K562 (cell line): Measurements from ENCODE around the gene OTOP3. TPM values are rescaled to one million over a fixed set of nuclear protein-coding genes. Genes with fewer than 3 reads are reported as not detected.

Experiments
- BRCA1 ChIP-seq, 2 experiments: fragments of 450-650 bp in 1 of 2; sonication (generic) in 1 of 2; formaldehyde crosslinking in 1 of 2; IDR thresholded peaks; 2 replicates each; pipeline versions ENCODE4 v1.5.0 to v1.6.1; 2017 to 2020; ENCODE audit warnings: mild to moderate bottlenecking in 1 of 2, missing genetic modification reagents in 1 of 2
- DPF2 ChIP-seq: fragments of 450-650 bp; IDR thresholded peaks from 2 replicates; pipeline ENCODE4 v1.6.1; 2016
- FOXM1 ChIP-seq, 2 experiments: fragments of 450-650 bp in 1 of 2; sonication (generic) in 1 of 2; formaldehyde crosslinking in 1 of 2; IDR thresholded peaks; 2 replicates each; pipeline versions ENCODE4 v1.6.1 to v1.9.0; 2017 to 2022; ENCODE audit warnings: low read depth in 2 of 2, mild to moderate bottlenecking in 2 of 2, missing genetic modification reagents in 1 of 2, moderate library complexity in 1 of 2
- RAD21 ChIP-seq, 2 experiments: fragments of 250-450 bp in 1 of 2; fragments of 450-650 bp in 1 of 2; sonication (Bioruptor Pico) in 1 of 2; formaldehyde crosslinking in 1 of 2; IDR thresholded peaks in 1 of 2; conservative IDR thresholded peaks in 1 of 2; 2 replicates each; pipeline versions ENCODE4 v1.4.0 to v1.8.0; 2020 to 2022; ENCODE audit warnings: mild to moderate bottlenecking in 2 of 2, moderate library complexity in 1 of 2
- XRCC5 ChIP-seq: fragments of 200-400 bp; formaldehyde crosslinking; IDR thresholded peaks from 2 replicates; pipeline ENCODE4 v1.6.1; 2017; ENCODE audit warnings: low read depth, mild to moderate bottlenecking, low read length
- polyA plus RNA-seq, 8 experiments: library from polyadenylated mRNA; depleted of rRNA in 4 of 8; stranded (reverse) in 5 of 8; unstranded in 3 of 8; fragments of >200 nt; fragmentation: Nextera tagmentation in 2 of 8; fragmentation: Illumina TruSeq in 1 of 8; extraction: Ambion mirVana in 2 of 8; extraction: Trizol in 1 of 8; gene quantifications; 2 replicates each; pipeline versions ENCODE4 v1.2.1 to v1.2.3, GENCODE V29; 2011 to 2014; ENCODE audit warnings: inconsistent platforms in 1 of 8, missing spikeins in 1 of 8
- total RNA-seq, 7 experiments: library from RNA; depleted of rRNA in 6 of 7; stranded (reverse); fragments of >200 nt in 6 of 7; fragmentation: Illumina TruSeq in 2 of 7; extraction: Trizol in 2 of 7; gene quantifications; 2 replicates each; pipeline versions ENCODE4 v1.2.1 to v1.2.3, GENCODE V29; 2011 to 2021; ENCODE audit warnings: low replicate concordance in 1 of 7
- TF ChIP-seq, protein P1 (sequence below), 2 experiments: fragments of 450-650 bp in 1 of 2; IDR thresholded peaks; 2 replicates each; pipeline ENCODE4 v1.6.1; 2011 to 2017; ENCODE audit warnings: low read depth in 2 of 2, antibody characterized with exemption in 1 of 2, borderline replicate concordance in 1 of 2, low read length in 1 of 2, mild to moderate bottlenecking in 1 of 2, mixed read lengths in 1 of 2; ENCODE audit not compliant: control insufficient read depth in 1 of 2
- TF ChIP-seq, protein P2 (sequence below): fragments of 450-650 bp; IDR thresholded peaks from 2 replicates; pipeline ENCODE4 v1.6.1; 2016; ENCODE audit warnings: mild to moderate bottlenecking, moderate library complexity
- TF ChIP-seq, protein P3 (sequence below): fragments of 250-450 bp; sonication (Bioruptor Pico); IDR thresholded peaks from 2 replicates; pipeline ENCODE4 v1.4.0; 2020

The OTOP3 gene
- total and polyA plus RNA-seq, 9 of the 15 experiments (the other 6 are each of a cell fraction or from before 2014, with no cell fraction given), result not detected

DNA sequence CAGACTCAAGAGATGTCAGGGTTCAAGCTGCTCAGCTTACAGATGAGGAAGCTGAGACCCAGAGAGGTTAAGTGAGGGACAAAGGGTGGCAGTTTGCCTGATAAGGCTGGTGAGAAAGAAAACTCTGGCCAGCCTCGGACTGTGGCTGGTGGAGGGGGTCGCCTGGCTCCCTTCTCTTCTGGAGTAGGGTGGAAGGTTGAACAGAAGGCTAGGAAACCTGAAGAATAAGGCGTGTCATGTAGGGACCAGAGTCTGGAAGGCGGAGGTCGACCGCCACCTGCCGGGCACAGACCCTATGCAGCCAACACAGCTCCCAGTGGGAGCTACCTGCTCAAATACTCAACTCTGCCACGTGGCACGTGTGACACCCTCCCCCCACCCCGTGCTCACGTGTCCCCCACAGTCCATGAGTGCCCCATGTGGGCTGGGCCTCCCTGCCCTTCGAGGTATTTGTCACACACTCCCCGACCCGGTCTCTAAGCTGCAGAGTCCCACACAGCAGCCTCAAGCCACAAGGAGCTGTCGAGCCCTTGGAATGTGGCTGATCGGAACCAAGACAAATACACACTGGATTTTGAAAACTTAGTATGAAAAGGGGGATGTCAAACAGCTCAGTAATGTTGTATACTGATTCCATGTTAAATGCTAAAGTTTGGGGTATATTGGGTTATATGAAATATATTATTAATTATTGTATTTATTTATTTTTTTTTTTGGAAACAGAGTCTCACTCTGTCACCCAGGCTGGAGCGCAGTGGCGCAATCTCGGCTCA, 25.1 kb downstream of the OTOP3 start (continued):
- TF ChIP-seq, protein P1, sequence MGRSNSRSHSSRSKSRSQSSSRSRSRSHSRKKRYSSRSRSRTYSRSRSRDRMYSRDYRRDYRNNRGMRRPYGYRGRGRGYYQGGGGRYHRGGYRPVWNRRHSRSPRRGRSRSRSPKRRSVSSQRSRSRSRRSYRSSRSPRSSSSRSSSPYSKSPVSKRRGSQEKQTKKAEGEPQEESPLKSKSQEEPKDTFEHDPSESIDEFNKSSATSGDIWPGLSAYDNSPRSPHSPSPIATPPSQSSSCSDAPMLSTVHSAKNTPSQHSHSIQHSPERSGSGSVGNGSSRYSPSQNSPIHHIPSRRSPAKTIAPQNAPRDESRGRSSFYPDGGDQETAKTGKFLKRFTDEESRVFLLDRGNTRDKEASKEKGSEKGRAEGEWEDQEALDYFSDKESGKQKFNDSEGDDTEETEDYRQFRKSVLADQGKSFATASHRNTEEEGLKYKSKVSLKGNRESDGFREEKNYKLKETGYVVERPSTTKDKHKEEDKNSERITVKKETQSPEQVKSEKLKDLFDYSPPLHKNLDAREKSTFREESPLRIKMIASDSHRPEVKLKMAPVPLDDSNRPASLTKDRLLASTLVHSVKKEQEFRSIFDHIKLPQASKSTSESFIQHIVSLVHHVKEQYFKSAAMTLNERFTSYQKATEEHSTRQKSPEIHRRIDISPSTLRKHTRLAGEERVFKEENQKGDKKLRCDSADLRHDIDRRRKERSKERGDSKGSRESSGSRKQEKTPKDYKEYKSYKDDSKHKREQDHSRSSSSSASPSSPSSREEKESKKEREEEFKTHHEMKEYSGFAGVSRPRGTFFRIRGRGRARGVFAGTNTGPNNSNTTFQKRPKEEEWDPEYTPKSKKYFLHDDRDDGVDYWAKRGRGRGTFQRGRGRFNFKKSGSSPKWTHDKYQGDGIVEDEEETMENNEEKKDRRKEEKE (IDR thresholded peaks at IDR 0.05; ENCODE audit: borderline replicate concordance in 1 of 2, control insufficient read depth in 1 of 2, low read depth in 2 of 2, low read length in 1 of 2), result peak in 1 of 2 experiments; percentile 70; a peak in 1 of 4 replicates
- TF ChIP-seq, protein P2, sequence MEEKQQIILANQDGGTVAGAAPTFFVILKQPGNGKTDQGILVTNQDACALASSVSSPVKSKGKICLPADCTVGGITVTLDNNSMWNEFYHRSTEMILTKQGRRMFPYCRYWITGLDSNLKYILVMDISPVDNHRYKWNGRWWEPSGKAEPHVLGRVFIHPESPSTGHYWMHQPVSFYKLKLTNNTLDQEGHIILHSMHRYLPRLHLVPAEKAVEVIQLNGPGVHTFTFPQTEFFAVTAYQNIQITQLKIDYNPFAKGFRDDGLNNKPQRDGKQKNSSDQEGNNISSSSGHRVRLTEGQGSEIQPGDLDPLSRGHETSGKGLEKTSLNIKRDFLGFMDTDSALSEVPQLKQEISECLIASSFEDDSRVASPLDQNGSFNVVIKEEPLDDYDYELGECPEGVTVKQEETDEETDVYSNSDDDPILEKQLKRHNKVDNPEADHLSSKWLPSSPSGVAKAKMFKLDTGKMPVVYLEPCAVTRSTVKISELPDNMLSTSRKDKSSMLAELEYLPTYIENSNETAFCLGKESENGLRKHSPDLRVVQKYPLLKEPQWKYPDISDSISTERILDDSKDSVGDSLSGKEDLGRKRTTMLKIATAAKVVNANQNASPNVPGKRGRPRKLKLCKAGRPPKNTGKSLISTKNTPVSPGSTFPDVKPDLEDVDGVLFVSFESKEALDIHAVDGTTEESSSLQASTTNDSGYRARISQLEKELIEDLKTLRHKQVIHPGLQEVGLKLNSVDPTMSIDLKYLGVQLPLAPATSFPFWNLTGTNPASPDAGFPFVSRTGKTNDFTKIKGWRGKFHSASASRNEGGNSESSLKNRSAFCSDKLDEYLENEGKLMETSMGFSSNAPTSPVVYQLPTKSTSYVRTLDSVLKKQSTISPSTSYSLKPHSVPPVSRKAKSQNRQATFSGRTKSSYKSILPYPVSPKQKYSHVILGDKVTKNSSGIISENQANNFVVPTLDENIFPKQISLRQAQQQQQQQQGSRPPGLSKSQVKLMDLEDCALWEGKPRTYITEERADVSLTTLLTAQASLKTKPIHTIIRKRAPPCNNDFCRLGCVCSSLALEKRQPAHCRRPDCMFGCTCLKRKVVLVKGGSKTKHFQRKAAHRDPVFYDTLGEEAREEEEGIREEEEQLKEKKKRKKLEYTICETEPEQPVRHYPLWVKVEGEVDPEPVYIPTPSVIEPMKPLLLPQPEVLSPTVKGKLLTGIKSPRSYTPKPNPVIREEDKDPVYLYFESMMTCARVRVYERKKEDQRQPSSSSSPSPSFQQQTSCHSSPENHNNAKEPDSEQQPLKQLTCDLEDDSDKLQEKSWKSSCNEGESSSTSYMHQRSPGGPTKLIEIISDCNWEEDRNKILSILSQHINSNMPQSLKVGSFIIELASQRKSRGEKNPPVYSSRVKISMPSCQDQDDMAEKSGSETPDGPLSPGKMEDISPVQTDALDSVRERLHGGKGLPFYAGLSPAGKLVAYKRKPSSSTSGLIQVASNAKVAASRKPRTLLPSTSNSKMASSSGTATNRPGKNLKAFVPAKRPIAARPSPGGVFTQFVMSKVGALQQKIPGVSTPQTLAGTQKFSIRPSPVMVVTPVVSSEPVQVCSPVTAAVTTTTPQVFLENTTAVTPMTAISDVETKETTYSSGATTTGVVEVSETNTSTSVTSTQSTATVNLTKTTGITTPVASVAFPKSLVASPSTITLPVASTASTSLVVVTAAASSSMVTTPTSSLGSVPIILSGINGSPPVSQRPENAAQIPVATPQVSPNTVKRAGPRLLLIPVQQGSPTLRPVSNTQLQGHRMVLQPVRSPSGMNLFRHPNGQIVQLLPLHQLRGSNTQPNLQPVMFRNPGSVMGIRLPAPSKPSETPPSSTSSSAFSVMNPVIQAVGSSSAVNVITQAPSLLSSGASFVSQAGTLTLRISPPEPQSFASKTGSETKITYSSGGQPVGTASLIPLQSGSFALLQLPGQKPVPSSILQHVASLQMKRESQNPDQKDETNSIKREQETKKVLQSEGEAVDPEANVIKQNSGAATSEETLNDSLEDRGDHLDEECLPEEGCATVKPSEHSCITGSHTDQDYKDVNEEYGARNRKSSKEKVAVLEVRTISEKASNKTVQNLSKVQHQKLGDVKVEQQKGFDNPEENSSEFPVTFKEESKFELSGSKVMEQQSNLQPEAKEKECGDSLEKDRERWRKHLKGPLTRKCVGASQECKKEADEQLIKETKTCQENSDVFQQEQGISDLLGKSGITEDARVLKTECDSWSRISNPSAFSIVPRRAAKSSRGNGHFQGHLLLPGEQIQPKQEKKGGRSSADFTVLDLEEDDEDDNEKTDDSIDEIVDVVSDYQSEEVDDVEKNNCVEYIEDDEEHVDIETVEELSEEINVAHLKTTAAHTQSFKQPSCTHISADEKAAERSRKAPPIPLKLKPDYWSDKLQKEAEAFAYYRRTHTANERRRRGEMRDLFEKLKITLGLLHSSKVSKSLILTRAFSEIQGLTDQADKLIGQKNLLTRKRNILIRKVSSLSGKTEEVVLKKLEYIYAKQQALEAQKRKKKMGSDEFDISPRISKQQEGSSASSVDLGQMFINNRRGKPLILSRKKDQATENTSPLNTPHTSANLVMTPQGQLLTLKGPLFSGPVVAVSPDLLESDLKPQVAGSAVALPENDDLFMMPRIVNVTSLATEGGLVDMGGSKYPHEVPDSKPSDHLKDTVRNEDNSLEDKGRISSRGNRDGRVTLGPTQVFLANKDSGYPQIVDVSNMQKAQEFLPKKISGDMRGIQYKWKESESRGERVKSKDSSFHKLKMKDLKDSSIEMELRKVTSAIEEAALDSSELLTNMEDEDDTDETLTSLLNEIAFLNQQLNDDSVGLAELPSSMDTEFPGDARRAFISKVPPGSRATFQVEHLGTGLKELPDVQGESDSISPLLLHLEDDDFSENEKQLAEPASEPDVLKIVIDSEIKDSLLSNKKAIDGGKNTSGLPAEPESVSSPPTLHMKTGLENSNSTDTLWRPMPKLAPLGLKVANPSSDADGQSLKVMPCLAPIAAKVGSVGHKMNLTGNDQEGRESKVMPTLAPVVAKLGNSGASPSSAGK, result peak; percentile 99
- TF ChIP-seq FOXM1 (IDR thresholded peaks at IDR 0.05; ENCODE audit: low read depth) (no peak), FOXM1 (CRISPR knock-in tag; IDR thresholded peaks at IDR 0.05; ENCODE audit: low read depth) (0 out of 2 replicates have a peak, but pooled peaks have one; percentile 54), DPF2 (peak; percentile 45; the same call in 1 of the 2 replicates), RAD21 (CRISPR knock-in tag; conservative IDR thresholded peaks at IDR 0.05 in 1 of 2, IDR thresholded peaks at IDR 0.05 in 1 of 2) (peak; percentile 85 to 96), XRCC5 (0 out of 2 replicates have a peak, but pooled peaks have one; percentile 27), BRCA1 (IDR thresholded peaks at IDR 0.05) (no peak), BRCA1 (CRISPR knock-in tag; IDR thresholded peaks at IDR 0.05) (no peak)
- TF ChIP-seq, protein P3, sequence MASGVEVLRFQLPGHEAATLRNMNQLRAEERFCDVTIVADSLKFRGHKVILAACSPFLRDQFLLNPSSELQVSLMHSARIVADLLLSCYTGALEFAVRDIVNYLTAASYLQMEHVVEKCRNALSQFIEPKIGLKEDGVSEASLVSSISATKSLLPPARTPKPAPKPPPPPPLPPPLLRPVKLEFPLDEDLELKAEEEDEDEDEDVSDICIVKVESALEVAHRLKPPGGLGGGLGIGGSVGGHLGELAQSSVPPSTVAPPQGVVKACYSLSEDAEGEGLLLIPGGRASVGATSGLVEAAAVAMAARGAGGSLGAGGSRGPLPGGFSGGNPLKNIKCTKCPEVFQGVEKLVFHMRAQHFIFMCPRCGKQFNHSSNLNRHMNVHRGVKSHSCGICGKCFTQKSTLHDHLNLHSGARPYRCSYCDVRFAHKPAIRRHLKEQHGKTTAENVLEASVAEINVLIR, result no peak
